Activated naive CD8-positive, alpha-beta T cell treated with anti-CD3 and anti-CD28 coated beads for 36 hours (primary cell): ENCODE measurements around the gene DCAF15. TPM values are rescaled to one million over a fixed set of nuclear protein-coding genes. Genes with fewer than 3 reads are reported as not detected.
"Not testable (repeated sequence)": the region's sequence is repeated elsewhere in the genome, so short reads cannot be mapped to it uniquely, and the experiment has no call there.

Source experiments
- DNase-seq: peaks from one replicate; pipeline ENCODE4 v3.0.0; 2021
- H3K27ac Mint-ChIP-seq: one replicate; pipeline ENCODE4 v1.8.0; 2022; ENCODE audit warnings: mild to moderate bottlenecking, moderate library complexity, mixed read lengths
- H3K27me3 Mint-ChIP-seq: one replicate; pipeline ENCODE4 v1.8.0; 2022; ENCODE audit warnings: mild to moderate bottlenecking, mixed read lengths
- H3K36me3 Mint-ChIP-seq: one replicate; pipeline ENCODE4 v1.8.0; 2021; ENCODE audit warnings: mild to moderate bottlenecking, mixed read lengths
- H3K4me1 Mint-ChIP-seq: one replicate; pipeline ENCODE4 v1.8.0; 2021; ENCODE audit warnings: mixed read lengths
- H3K4me3 Mint-ChIP-seq: one replicate; pipeline ENCODE4 v1.8.0; 2022; ENCODE audit warnings: mild to moderate bottlenecking, moderate library complexity, mixed read lengths
- H3K9me3 Mint-ChIP-seq: one replicate; pipeline ENCODE4 v1.8.0; 2022; ENCODE audit warnings: mixed read lengths
- total RNA-seq, 2 experiments: library from RNA; stranded (reverse); gene quantifications; one replicate each; pipeline ENCODE4 v1.2.3, GENCODE V29; 2021

DCAF15 gene
- total RNA-seq, 2 experiments from 2014 or later: 54.3 to 54.6 TPM

DNA sequence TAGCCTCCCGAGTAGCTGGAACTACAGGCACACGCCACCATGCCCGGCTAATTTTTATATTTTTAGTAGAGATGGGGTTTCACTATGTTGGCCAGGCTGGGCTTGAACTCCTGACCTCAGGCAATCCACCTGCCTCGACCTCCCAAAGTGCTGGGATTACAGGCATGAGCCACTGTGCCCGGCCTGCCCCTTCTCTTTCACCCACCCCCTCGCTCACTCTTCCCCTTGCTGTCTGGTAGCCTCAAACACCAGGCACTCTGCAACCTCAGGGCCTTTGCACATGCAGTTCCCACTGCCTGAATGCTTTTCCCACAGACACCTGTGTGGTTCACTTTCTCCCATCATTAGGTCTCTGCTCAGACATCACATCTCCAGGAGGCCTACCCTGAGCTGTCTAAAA lies 30.2 kb upstream of the DCAF15 start:
- H3K27me3 Mint-ChIP-seq, DNase-seq, H3K4me3 Mint-ChIP-seq, H3K4me1 Mint-ChIP-seq, H3K9me3 Mint-ChIP-seq, H3K27ac Mint-ChIP-seq: not testable (repeated sequence)
- H3K36me3 Mint-ChIP-seq: peaks cover 41% of the 10 kb centered on the region

GRCh38 chr19:13923194-13923987 lies 28.9 kb upstream of the DCAF15 start:
- no peak overlapping the region for H3K4me3 Mint-ChIP-seq
- H3K9me3 Mint-ChIP-seq: no peaks in the 10 kb centered on the region
- H3K27me3 Mint-ChIP-seq: no peaks in the 10 kb centered on the region
- H3K27ac Mint-ChIP-seq: no peak overlapping the region
- H3K4me1 Mint-ChIP-seq: no peaks in the 10 kb centered on the region
- peaks cover 45% of the 10 kb centered on the region for H3K36me3 Mint-ChIP-seq
- no peak for DNase-seq

- H3K36me3 Mint-ChIP-seq: peaks cover 35% of the 10 kb centered on the region
- no peak overlapping the region for H3K27ac Mint-ChIP-seq
- H3K27me3 Mint-ChIP-seq: no peaks in the 10 kb centered on the region
- H3K4me1 Mint-ChIP-seq: no peaks in the 10 kb centered on the region
- H3K4me3 Mint-ChIP-seq: no peak overlapping the region
- no peak for DNase-seq
- no peaks in the 10 kb centered on the region for H3K9me3 Mint-ChIP-seq
Measured at GRCh38 chr19:13926010-13926409, 26.3 kb upstream of the DCAF15 start.

DNA sequence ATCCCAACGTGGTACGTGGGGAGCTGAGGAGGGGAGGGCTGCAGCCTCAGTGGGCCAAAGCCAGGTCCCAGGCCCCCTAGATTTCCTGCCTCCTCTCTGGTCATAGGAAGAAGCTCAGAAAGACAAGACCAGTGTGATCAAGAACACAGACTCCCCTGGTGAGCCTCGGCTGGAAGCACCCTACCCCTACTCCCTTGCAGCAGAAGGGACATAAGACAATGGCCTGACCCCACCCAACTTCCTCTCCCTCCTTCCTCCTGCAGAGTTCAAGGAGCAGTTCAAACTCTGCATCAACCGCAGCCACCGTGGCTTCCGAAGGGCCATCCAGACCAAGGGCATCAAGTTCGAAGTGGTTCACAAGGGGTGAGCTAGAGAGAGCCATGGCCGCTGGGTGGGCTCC lies 25.6 kb upstream of the DCAF15 start:
- Mint-ChIP-seq H3K27me3 (no peaks in the 10 kb centered on the region), H3K4me3 (no peak overlapping the region), H3K9me3 (no peaks in the 10 kb centered on the region), H3K36me3 (peaks cover 28% of the 10 kb centered on the region), H3K4me1 (no peaks in the 10 kb centered on the region), H3K27ac (no peak overlapping the region)
- DNase-seq: no peak

DNA sequence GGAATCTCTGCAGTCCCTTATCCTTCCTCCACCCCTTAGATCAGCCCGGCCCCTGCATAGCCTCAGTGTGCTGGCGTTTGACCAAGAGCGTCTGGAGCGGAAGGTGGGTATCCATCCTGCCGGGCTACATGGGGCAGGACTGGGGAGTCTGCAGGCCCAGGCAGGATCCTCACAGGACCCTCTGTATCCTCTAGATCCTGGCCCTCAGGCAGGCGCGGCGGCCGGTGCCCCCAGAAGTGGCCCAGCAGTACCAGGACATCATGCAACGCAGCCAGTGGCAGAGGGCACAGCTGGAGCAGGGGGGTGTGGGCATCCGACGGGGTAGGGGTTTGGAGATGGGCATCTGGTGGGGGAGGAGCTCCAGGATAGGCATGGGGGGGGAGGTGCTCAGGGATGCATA lies 23.0 kb upstream of the DCAF15 start:
- H3K4me3 Mint-ChIP-seq: no peak overlapping the region
- peaks cover 4% of the 10 kb centered on the region for H3K27me3 Mint-ChIP-seq
- no peaks in the 10 kb centered on the region for H3K9me3 Mint-ChIP-seq
- H3K4me1 Mint-ChIP-seq: no peaks in the 10 kb centered on the region
- peaks cover 16% of the 10 kb centered on the region for H3K36me3 Mint-ChIP-seq
- no peak overlapping the region for H3K27ac Mint-ChIP-seq
- DNase-seq: no peak

DNA sequence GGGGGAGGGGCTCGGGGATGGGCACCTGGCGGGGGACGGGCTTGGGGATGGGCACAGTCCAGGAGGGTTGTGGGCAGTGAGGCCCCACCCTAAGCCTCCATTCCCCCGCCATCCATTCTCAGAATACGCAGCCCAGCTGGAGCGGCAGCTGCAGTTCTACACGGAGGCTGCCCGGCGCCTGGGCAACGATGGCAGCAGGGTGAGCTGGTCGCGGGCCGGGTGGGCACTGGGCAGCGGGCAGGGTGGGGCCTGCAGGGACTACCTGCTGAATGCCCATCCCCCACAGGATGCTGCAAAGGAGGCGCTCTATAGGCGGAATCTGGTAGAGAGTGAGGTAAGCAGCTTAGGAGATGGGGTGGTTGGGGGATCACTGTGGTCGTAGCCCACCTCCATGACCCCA lies 22.4 kb upstream of the DCAF15 start:
- Mint-ChIP-seq H3K9me3 (no peaks in the 10 kb centered on the region), H3K27ac (no peak overlapping the region), H3K4me3 (no peak overlapping the region), H3K36me3 (peaks cover 13% of the 10 kb centered on the region), H3K27me3 (peaks cover 4% of the 10 kb centered on the region), H3K4me1 (no peaks in the 10 kb centered on the region)
- DNase-seq: no peak

DNA sequence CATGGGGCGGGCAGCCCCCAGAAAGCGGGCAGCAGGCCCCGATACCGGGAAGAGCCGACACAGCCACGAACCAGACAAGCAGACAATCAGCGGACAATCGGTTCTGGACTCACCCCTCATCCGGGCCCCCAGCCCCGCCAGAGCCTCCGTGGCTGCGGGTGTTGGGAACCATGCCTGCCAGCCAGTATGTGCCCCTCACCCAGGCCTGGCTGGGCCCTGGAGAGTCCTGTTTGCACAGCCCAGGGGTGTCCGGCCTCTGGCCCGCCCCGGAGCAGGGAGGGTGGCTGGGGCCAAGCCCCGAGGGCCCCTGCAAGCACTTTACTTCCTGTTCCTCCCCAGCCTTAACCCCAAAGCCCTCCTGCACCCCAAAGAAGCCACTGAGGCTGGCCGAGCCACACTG lies 21.9 kb upstream of the DCAF15 start:
- Mint-ChIP-seq H3K4me3 (no peak overlapping the region), H3K9me3 (no peaks in the 10 kb centered on the region), H3K4me1 (no peaks in the 10 kb centered on the region), H3K36me3 (peaks cover 12% of the 10 kb centered on the region), H3K27ac (no peak overlapping the region), H3K27me3 (peaks cover 4% of the 10 kb centered on the region)
- DNase-seq: no peak

GRCh38 chr19:13931391-13932148 lies 20.7 kb upstream of the DCAF15 start:
- H3K27me3 Mint-ChIP-seq: peaks cover 7% of the 10 kb centered on the region
- H3K27ac Mint-ChIP-seq: no peak overlapping the region
- H3K4me3 Mint-ChIP-seq: no peak overlapping the region
- DNase-seq: no peak
- peaks cover 9% of the 10 kb centered on the region for H3K36me3 Mint-ChIP-seq
- no peaks in the 10 kb centered on the region for H3K9me3 Mint-ChIP-seq
- H3K4me1 Mint-ChIP-seq: no peaks in the 10 kb centered on the region

- no peak overlapping the region for H3K27ac Mint-ChIP-seq
- no peak for DNase-seq
- H3K36me3 Mint-ChIP-seq: peaks cover 6% of the 10 kb centered on the region
- no peaks in the 10 kb centered on the region for H3K4me1 Mint-ChIP-seq
- H3K27me3 Mint-ChIP-seq: peaks cover 8% of the 10 kb centered on the region
- no peaks in the 10 kb centered on the region for H3K9me3 Mint-ChIP-seq
- H3K4me3 Mint-ChIP-seq: no peak overlapping the region
Measured at GRCh38 chr19:13932149-13932637, 20.1 kb upstream of the DCAF15 start.

GRCh38 chr19:13932911-13933393 lies 19.4 kb upstream of the DCAF15 start:
- Mint-ChIP-seq H3K36me3 (peaks cover 4% of the 10 kb centered on the region), H3K4me1 (no peaks in the 10 kb centered on the region), H3K27me3 (peaks cover 14% of the 10 kb centered on the region), H3K4me3 (no peak overlapping the region), H3K27ac (no peak overlapping the region), H3K9me3 (no peaks in the 10 kb centered on the region)
- no peak for DNase-seq

GRCh38 chr19:13934785-13935109 lies 17.6 kb upstream of the DCAF15 start:
- H3K9me3 Mint-ChIP-seq: no peaks in the 10 kb centered on the region
- no peaks in the 10 kb centered on the region for H3K4me1 Mint-ChIP-seq

DNA sequence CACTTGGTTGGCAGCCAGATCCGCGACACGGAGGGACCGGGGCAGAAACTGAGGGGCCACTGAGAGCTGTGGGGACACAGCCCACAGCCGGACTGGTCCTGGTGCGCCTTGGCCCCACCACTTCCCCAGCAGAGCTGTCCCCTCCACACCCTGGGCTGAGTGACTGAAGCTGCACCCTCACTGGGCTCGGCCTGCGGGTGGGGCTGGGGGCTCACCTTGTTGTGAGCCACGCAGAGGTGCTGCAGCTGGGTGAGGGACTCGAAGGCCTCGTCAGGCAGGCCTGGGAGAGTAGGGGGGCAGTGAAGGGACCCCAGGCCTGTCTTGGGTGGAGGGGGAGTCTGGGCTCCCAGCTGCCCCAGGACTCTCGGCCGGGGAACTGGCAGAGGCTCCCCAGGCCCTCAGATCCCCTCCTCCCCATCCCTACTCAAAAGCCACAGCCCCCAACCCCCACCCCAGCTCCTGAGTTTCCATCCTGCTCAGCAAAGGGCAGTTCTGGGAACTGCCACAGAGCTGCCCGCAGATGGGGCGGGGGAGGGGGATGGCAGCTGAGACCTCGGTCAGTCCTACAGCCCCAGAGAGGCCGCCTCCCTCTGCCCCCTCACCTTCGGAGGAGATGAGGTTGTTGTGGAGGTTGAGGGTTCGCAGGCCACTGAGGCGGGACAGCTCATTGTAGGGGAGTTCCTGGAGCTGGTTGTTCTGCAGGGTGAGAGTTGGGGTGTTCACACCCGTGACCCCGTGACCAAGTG lies 16.4 kb upstream of the DCAF15 start:
- Mint-ChIP-seq H3K36me3 (no peaks in the 10 kb centered on the region), H3K4me1 (no peaks in the 10 kb centered on the region), H3K4me3 (no peak overlapping the region), H3K27me3 (peaks cover 14% of the 10 kb centered on the region), H3K27ac (no peak overlapping the region), H3K9me3 (no peaks in the 10 kb centered on the region)
- no peak for DNase-seq

More at GRCh38 chr19:13934785-13935109, 17.6 kb upstream of the DCAF15 start:
- no peaks in the 10 kb centered on the region for H3K36me3 Mint-ChIP-seq
- DNase-seq: no peak
- no peak overlapping the region for H3K27ac Mint-ChIP-seq
- H3K4me3 Mint-ChIP-seq: no peak overlapping the region
- H3K27me3 Mint-ChIP-seq: peaks cover 14% of the 10 kb centered on the region

DNA sequence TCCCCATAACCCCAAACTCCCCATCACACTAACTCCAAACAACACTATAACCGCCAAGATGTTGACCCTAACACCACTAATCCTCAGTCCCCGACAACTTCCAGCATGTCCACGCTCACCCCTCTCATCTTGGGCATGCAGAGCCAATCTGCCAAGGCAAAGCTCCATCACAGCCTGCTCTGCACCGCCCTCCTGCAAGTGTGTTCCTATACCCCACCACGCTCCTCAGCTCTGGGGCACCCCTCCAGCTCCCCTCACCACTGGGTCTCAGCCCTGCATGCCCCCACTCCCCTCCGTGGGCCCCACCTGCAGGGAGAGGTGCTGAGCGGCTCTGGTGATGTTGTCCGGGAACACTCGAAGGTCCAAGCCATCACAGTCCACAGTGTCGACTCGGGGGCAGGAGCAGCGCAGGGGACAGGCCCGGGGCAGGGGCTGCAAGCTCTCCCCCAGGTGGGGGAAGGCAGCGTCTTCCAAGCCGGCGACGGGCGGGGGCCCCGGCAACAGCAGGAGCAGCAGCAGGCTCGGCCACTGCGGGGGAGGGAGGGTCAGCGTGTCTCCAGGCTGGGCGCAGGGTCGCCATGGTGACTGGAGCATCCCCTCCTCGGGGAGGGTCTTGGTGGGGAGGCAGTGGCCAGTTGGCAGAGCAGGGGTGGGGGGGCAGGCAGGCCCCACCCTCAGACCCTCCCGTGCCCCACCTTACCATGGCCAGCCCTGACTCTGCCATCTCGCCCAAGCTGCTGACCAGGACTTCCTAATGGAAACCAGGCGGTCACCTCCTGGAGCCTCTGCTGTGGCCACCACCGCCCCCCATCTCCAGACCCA lies 14.6 kb upstream of the DCAF15 start:
- peaks cover 14% of the 10 kb centered on the region for H3K27me3 Mint-ChIP-seq
- no peaks in the 10 kb centered on the region for H3K4me1 Mint-ChIP-seq
- H3K36me3 Mint-ChIP-seq: no peaks in the 10 kb centered on the region
- H3K4me3 Mint-ChIP-seq: no peak overlapping the region
- no peak for DNase-seq
- no peak overlapping the region for H3K27ac Mint-ChIP-seq
- H3K9me3 Mint-ChIP-seq: no peaks in the 10 kb centered on the region

DNA sequence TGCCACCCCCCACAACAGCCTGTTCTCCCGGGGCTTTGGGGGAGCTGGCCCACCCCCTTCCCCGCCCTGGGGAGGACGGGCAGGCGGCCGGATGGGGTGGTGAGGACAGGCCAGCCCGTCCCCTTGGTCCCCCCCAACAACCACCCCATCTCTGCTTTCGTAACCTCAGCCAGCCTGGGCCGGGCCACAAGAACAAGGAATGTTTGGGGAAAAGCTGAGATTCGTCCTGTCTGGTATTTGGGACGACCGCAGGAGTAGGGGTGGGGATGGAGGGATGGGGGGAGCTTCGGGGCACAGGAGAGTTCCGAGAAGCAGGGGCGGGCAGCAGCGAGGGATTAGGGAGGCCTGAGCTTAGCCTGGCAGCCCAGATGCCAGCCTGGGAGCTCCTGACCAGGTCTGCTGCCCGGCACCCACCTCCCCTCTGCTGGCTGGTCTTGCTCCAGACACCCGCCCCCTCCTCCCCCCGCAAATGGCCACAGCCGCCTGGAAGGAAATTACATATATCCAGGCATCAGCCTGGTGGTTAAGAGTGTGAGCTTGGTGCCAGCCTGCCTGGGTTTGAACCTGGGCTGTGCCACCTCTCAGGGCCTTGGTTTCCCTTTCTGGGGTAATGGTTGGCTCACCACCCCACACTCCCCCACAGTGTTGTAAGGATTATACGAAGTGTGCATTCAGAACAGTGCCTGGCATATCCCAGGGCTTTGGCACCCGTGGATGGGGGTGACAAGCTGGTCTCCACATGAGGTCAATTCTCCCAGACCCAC lies 13.8 kb upstream of the DCAF15 start, which contains the start of gene PODNL1:
TSS of gene PODNL1 (minus strand) at position 117 of the 764 bp plus-strand sequence. CDS start 236 bp downstream, outside the sequence.
- Mint-ChIP-seq H3K27me3 (peaks cover 12% of the 10 kb centered on the region), H3K27ac (no peak within 1 kb of the TSS), H3K4me3 (no peak within 1 kb of the TSS), H3K9me3 (no peaks in the 10 kb centered on the region), H3K4me1 (no peaks in the 10 kb centered on the region), H3K36me3 (no peaks in the 10 kb centered on the region)
- no peak for DNase-seq
